Measurements from ENCODE around the gene CTSC.

CTSC gene

DNA sequence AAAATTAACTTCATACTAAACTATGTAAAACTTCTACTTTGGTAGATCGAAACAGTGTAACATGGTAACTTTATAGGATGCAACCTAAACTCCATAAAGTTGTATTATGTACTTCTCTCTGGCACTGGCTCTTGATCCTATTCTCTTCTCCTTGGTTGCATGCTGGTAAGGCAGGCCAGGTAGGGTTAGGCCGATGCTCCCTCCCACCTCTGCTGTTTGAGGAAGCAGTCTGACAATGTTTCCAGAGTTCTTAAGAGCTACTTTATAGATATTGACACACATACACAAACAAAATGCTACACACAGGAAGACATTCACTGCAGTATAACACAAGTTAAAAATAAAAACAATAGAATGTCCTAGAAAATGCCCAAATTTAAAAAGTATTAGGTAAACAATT lies 22.5 kb downstream of the CTSC start:
- no peak for DNase-seq

DNA sequence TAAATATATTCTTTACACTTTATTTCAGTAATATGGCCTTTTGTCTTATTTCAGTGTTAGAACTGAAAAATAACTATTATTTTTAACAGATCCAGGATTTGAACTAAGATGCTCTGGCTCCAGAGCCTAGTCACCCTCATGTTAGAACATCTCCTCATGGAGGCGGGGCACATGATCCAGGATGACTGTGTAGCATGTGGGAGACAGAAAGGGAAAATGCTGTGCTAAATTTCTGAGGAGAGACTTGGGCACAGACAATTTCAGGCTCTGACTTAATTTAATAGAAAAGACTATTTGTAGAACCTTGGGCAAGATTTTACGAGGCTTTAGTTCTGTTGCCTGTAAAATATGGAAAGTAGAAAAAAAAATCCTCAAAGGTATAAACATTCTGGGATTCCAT lies 24.1 kb downstream of the CTSC start:
- DNase-seq: no peak

DNA sequence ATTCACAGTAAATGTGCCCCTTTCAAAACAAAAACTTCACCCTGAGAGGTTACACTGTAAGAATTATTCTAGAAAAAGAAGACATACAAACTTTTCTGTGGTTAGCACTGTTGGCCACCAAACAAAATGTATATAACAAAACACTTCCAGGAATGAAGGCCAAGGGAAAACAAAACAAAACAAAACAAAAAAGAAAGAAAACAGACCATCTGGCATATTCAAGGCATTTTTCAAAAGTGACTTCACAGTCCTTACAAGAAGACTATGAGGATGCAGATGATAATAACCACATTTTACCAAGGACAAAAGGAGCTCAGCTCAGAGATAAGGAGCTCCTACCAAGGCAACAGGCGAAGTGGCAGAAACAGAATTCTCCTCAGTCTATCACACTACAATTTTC lies 24.9 kb downstream of the CTSC start:
- no peak for DNase-seq

DNA sequence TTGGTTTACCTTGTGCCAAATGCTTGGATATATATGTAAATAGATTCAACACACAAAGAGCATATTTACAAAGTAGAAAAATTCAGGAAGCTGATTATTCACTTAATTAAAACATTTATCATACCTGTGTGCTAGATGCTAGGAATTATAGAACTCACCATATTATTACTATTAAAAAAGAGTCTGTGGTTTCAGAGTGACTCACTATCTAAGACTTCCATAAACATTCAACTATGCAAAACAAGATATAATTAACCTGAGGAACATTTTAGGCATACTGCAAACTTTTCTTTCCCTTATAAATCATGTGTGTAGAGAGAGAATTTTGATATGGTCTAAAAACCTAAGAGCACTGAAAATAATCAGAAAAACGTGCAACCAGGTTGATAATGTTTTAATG lies 27.3 kb downstream of the CTSC start:
- no peak for DNase-seq

DNA sequence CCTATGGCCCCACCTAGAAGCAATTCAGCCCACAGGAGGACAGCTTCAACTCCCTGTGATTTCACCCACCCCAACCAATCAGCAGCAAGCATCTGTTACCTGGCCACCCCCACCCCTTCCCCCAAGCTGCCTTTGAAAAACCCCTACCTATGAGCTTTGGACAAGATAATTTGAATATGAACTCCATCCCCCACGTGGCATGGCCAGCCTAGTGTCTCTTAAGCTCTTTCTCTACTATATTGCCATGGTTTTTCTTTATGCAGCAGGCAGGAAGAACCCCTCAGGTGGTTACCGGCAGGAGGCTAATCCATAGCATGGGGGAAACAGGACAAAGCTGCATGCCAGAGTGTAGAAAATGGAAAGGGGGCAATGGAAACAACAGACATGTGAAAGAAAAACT lies 29.0 kb downstream of the CTSC start:
- no peak for DNase-seq

DNA sequence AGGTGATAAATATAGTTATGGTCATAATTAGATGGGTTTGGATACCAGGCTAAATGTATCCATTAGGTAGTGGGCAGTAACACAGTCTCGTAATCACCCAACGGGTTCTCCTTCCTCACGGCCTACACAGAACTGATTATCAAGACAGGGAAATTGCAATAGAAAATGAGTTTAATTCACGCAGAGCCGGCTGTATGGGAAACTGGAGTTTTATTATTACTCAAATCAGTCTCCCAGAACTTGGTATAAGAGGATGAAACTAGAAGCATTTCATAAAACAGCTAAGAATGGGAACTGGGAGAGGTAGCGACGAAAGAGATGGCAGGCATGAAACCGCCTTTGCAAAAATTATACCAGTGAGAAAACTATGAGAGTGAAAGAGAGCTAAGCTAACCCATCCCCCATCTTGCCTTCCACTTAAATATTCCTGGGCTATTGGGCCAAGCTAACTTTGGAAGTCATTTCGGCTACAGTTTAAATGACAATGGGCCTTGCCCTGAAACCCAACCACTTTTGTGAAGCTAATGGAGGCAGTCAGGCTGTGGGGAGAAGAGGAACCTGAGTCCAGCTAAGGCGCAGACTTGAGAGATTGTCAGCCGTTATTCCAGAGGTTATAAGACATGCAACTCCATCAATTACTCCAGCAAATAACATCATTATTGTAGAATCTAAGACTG lies 29.6 kb downstream of the CTSC start:
- DNase-seq: no peak

DNA sequence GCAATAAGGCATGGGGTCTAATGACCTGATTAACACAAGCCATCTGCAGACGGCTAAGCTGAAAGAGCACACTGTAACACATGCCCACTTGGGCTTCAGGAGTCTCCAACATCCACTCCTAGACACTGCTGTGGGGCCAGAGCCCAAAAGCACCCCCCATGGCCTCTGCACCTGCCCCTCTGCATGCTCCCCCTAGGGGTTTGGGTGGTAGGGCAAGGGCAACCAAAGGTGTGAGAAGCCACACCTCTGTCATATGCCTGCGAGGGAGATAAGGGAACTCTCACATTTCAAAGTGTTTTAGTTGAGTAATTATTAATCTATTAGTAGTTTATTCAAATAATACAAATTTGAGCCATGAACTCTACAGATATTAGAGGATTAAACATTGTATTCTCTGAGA lies 30.8 kb downstream of the CTSC start:
- no peak for DNase-seq

DNA sequence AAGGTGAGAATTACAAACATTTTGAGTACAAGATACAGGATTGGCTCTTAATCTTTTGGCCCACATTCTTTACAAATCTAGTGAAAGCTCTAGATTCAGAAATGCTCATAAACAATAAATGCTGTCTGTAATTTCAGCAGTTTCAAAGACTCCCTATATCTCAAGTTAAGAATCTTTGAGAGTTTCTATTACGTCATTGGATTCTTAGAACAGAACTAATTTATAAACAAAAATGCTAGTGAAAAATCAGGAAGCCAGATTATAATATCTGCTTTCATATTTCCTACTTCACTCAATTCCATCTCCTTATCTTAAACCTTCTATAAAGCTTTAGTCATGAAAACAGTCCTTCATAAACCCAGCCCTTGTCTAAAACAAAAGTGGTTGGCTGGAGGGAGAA lies 32.1 kb downstream of the CTSC start:
- DNase-seq: no peak

DNA sequence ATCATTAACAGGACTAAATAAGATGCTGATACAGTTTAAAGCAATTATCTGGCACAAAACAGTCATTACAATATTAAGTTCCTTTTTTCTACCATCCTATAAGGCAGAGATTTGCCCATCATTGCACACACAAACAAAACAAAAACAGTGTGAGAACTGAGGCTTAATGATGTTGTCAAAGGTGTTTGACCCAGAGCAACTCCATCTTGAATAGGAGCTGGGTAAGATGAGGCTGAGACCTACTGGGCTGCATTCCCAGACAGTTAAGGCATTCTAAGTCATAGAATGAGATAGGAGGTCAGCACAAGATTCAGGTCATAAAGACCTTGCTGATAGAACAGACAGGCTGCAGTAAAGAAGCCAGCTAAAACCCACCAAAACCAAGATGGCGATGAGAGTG lies 33.2 kb downstream of the CTSC start:
- no peak for DNase-seq

DNA sequence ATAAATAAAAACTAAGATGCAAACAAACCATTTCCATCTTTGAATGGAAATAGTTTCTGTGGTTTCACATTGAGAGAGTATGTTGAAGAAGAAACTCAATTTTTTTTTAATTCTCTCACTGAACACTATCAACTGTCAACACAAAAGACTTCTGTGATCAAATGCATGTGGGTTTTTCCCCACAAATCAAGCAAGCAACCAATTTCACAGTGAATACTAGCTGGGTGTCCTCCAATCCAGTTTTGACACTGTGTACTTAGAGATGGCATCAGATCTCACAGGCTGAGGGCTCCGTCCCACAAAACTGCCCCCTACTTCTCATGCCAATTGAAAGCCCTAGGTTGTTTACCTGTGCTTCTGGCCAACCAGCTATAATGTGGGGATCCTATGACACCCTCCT lies 34.5 kb downstream of the CTSC start:
- no peak for DNase-seq

DNA sequence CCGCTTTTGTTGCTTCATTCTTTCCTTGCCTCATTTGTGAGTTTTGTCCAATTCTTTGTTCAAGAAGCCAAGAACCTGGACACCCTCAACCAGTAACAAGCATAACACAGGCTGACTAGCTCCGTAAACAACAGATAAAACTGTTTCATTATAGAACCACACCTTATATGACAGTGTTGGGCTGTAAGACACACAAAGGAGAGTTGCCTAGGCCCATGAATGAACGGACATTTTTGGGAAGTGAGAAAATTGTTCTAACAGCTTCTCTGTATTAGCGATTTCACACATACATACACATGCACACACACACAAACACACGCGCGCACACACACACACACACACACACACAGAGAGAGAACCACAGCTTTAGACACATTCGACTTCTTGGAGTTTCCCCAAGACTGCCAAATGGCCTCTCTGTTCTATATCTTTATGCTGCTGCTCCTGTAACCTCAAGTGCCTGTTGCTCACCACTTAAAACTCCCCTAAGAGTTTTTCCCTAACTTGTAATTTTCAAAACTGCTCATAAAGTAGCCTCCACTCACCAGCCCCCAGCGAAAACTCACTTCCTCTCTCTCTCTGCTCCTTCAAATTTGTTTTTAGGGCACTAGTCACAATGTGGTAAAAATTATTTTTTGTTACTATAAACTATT lies 35.9 kb downstream of the CTSC start:
- no peak for DNase-seq

DNA sequence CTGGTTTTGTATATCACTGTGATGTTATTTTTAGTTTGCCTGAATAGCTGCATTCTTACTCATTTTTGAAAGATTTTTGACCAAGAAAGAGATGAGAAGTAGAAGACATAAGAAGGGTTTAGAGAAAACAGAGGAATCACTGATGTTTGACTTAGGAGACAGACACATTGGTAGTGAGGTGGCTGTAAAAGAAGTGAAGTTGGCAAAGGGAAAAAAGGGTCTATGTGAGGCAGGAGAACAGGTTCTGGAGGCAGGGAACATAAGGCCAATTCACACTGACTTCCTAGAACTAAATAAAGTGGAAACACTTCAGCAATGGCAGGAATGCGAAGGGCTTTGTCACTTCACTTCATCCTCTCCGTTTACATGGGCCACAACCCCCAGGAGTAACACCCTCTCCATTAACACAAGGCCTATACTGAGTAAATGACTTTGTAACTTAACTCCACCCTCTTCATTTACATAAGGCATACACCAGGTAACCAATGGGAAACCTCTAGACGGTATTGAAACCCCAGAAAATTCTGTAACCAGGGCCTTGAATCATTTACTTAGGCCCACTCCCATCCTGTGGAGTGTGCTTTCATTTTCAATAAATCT lies 36.5 kb downstream of the CTSC start:
- DNase-seq: no peak

DNA sequence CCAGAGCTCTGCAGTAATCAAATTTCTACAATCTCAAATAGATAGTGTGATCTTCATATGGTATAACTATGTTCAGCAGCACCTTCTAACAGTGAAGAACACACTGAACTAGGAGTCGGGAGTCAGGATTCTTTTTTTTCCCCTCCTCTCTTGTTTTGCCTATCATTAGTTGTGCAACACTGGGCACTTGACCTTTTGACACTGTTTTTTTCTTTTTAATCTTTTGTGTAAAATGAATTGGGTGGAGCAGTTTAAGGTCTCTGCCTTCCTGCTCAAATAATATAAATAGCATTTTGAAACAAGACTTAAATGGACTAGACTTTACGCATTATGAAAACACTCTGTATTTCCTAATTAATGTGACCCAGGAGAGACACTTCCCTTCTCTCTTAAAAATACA lies 39.7 kb downstream of the CTSC start:
- DNase-seq: no peak

DNA sequence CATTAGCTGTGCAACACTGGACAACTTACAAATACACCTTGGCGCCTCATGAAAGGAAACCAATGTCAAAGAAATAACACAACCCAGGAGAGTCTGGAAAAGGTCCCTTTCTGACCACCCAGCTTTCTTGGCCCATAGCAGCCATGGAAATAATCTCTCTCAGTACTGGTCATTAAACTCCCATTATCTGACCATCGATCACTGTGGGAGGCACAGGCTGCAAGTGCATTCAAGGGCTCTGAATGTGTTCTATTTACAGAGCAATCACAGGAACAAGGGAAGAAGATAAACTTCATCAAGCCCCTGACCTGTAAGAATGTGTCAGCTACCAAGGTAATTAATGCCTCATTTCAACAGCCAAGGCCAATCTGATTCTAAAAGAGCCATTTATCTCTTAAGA lies 40.1 kb downstream of the CTSC start:
- DNase-seq: no peak

DNA sequence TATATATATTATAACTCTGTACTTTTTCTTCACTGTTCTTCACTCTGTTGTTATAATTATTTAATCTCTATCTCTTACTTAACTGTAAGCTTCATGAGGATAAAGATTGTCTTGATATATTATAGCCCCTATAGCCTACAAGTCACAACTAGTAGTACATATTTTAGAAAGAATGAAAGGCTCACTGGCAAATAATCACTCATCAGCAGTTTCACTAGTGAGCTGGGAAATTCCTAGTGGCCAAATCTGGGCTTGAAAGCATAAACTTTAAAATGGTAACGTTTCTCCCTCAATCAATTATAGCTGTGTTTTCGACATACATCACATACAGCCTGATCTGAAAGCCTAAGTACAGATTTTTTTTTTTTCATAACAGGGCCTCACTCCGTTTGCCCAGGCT lies 42.5 kb downstream of the CTSC start:
- no peak for DNase-seq

DNA sequence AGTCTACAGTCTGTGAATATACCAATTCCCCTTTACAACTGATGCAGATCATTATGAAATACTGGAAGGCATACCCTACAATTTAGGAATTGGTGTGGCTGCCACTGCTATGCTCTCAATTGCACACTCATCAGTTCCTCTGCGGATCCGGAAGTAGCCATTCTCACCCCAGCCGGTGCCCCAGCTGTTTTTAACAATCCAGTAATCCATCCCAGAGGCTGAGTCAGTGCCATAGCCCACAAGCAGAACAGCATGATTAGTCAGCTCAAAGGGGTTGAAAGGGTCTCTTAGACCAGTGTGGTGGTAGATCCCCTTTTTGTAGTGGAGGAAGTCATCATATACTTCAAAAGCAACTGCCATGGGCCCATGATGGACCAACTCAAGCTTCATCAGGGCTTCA lies 43.6 kb downstream of the CTSC start:
- no peak for DNase-seq

DNA sequence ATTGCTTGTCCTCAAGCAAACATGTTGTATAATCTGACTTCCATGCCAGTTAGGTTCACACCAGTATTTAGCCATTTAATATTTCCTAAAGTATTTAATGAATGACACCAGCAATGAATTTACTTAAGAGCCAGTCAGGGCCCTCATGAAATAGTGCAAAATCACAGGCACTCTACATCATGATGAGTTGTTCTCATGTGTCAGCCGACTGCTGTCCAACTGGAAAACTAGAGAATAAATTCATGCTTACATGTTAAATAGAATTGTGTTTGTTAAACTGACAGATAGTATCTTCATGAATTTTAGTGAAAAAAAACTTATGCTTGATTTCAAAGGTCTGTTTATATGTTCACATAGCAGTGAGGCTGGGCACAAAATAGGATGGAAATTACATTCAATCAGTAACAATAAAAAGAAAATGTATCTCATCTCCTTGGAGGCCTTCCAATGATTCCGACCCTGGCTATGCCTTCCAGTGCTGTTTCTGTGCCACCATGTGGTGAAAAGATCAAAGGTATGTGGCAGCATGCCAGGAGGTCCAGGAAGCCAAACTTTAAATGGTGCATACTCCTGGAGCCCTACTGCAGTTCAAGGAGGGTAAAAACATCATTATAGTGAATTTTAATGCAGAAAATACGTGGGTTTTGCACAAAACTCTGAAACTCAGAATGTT lies 45.2 kb downstream of the CTSC start:
- no peak for DNase-seq

DNA sequence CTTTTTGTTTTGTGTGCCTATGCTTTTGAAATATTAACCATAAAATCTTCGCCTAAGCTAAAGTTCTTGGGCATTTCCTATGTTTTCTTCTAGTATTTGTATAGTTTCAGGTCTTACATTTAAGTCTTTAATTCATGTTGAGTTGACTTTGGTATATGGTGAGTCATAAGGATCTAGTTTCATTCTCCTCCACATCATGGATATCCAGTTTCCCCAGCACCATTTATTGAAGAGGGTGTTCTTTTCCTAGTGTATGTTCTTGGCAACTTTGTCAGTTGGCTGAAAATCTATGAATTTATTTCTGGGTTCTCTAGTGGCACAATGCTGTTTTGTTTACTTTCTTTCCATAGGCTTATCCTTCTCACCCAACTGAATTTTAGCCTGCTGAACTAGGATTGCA lies 49.0 kb downstream of the CTSC start:
- no peak for DNase-seq

DNA sequence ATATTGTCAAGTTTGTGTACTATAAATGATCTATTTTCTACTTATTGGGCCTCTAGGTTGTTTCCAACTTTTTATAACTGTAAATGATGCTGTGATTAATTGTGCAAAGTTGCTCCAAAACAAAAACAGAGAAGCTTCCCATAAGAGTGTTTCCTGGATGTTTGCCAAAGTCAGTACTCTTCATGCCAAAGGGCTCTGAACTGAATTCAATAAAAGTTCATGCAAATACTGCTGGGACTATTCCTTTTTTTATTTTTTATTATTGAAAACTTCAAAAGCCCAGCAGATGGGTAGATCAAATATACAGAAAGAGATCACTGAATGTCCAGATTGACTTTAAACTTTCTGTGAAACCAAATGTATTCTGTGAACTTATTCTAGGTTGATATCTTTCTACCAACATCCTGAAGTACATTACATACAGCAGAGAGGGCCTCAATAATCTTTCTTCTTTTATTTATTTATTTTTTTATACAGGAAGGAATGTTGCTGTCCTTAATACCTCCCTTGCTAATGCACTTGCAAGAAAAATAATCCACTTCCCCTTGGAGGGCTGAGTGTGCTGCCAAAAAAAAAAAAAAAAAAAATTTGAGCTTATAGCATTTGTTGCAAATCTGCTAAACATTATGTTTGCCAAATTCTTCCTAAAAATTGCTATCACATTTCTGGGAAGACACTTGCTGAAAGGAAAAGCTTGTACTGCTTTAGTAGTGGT lies 53.0 kb downstream of the CTSC start:
- DNase-seq: no peak

DNA sequence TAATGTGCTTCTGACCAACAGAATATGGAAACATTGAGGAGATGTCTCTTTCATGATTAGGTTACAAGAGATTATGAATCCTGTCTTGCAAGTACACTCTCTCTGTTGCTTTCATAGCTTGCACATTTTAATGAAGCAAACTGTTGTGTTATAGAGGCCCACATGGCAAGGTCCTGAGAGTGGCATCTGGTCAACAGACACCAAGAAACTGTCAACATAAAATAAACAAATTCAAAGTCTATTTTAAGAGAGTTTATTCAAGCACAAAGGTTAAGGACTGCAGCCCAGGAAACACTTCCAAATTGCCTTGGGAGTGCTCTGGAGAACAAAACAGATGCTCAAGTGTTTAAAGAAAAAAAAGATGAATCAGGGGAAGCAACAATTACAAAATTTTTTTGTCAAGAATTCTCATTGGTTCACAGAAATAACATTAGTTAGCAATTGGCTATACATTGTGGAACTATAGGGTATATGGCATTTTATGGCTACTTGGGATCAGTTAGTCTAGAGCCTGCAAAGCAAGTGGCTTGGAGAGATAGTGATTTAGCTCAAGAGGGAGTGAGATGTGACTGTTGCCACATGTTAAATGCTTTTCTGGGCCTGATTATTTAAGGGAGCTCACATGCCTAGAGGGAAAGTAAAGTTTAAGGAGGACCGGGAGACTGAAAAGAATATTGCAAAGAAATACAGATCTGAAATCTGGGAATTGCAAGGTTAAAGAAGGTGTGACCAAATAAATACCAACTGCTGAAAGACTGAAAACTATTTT lies 54.6 kb downstream of the CTSC start:
- no peak for DNase-seq

DNA sequence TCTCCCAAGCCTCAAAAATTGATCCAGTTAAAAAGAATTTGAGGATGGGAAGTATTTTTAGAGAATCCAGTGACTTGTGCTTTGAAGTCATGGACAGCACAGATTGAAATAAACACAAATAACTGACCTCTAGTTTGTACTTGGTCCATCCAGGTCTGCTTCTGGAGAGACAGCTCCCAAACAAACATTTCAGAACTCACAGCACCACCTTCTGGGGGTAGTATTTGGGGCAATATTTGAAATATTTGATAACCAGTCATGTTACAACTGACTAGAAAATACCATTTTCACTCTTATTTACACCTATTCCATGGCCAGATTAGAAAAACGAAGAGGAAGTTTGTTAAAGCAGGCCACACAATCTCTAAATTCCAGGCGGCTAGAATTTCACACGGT lies 56.2 kb downstream of the CTSC start:
- no peak for DNase-seq

DNA sequence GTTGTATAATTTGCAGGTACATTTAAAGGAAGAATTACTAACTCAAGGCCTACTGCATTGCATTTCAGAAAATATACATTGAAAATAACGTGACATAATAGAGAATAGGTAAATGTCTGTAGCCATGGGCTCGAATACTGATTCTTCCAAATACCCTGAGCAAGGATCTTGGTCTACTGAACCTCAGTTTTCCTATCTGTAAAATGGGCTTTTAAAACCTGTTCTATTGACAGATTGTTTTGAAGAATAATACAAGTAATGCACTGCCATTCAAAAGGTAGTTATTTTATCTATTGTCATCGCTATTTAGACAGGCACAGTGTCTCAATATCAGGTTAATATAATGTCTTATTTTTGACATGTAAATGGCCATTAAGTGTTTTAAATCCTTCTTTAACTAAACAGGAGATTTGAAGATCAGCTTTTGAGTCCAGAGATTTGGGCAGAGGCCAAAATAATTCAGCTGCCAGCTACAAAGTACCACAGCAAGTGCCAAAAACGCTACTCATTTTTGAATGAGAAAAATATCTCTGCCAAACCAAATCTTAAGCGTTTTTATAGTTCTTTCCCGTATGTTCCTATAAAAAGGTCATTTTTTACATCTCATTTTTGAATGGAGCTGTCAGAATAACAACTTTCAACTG lies 56.7 kb downstream of the CTSC start:
- DNase-seq: no peak

Measured in effector CD4-positive, alpha-beta T cell (primary cell).